Esophagus (tissue), 2 donors: ENCODE measurements around the gene ATOX1. TPM values are rescaled to one million over a fixed set of nuclear protein-coding genes. Genes with fewer than 3 reads are reported as not detected.
"Not testable (repeated sequence)": the region's sequence is repeated elsewhere in the genome, so short reads cannot be mapped to it uniquely, and the experiment has no call there.

Experiments
- H3K27ac ChIP-seq, 2 donors: one replicate each; pipeline ENCODE4 v1.5.1; 2013; ENCODE audit warnings: low read depth in 2 of 2, mild to moderate bottlenecking in 2 of 2, inconsistent platforms in 1 of 2, low read length in 1 of 2, moderate library complexity in 1 of 2
- H3K27me3 ChIP-seq, 2 donors: one replicate each; pipeline ENCODE4 v1.6.1; 2013; ENCODE audit warnings: low read length in 2 of 2, control low read depth in 1 of 2, mild to moderate bottlenecking in 1 of 2; ENCODE audit not compliant: insufficient read depth in 2 of 2, control insufficient read depth in 1 of 2
- H3K36me3 ChIP-seq, 2 donors: one replicate each; pipeline ENCODE4 v1.6.1; 2013; ENCODE audit warnings: low read length in 1 of 2; ENCODE audit not compliant: control insufficient read depth in 2 of 2, insufficient read depth in 2 of 2
- H3K4me1 ChIP-seq, 2 donors: one replicate each; pipeline ENCODE4 v1.6.1; 2013; ENCODE audit warnings: low read length in 1 of 2; ENCODE audit not compliant: control insufficient read depth in 2 of 2, insufficient read depth in 2 of 2
- H3K4me3 ChIP-seq, 2 donors: one replicate each; pipeline ENCODE4 v1.5.1; 2013; ENCODE audit warnings: low read length in 2 of 2, mild to moderate bottlenecking in 2 of 2, low read depth in 1 of 2, moderate library complexity in 1 of 2
- H3K9me3 ChIP-seq, 2 donors: one replicate each; pipeline ENCODE4 v1.6.1; 2013; ENCODE audit warnings: mild to moderate bottlenecking in 2 of 2, low read depth in 1 of 2, low read length in 1 of 2, moderate library complexity in 1 of 2; ENCODE audit not compliant: control insufficient read depth in 2 of 2, insufficient read depth in 1 of 2
- WGBS, 2 donors: extraction: QIAGEN DNeasy Blood & Tissue Kit; methylation state at CpG; one replicate each; pipeline ENCODE4 v1.1.7; 2013; 5-methylcytosine and 5-hydroxymethylcytosine counted together
- polyA plus RNA-seq, 2 donors: library from polyadenylated mRNA; stranded (reverse); fragments of 200-250 nt; gene quantifications; one replicate each; pipeline ENCODE4 v1.2.3, GENCODE V29; 2013
- donor health status: healthy with polysubstance abuse.
- donor health status: Bipolar disorder and iron deficiency.

Gene ATOX1
- polyA plus RNA-seq, 2 donors = 77.3 to 108 TPM

GRCh38 chr5:151738125-151738848 is 20.1 kb downstream of the ATOX1 start:
- WGBS, 2 donors = 65 to 69% methylated on average over 9 of the region's 9 CpGs
- Histone ChIP-seq H3K9me3 (no peaks in the 10 kb centered on the region), H3K27me3 (no peaks in the 10 kb centered on the region), H3K36me3 (peaks cover 0 to under 1% of the 10 kb centered on the region in 2 donors), H3K27ac (no peak overlapping the region), H3K4me3 (no peak overlapping the region), H3K4me1 (peaks cover 0 to 2% of the 10 kb centered on the region in 2 donors)

DNA sequence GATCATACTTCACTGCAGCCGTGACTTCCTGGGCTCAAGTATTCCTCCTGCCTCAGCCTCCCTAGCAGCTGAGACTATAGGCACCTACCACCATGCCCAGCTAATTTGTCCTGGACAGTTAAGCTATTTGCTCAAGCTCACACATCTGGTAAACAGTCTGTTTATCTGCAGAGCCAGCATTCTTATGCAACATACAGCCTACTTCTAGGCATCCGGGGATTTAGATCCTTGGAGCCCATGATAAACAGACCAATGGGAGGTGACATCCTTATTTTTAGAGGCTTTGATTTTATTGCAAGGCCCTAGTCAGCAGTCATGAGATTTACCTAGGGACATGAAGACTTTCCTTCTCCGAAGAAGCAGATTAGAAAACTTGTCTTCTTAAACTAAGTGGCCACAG is 21.0 kb downstream of the ATOX1 start:
- H3K4me1 ChIP-seq = peaks cover 0 to 2% of the 10 kb centered on the region in 2 donors

DNA sequence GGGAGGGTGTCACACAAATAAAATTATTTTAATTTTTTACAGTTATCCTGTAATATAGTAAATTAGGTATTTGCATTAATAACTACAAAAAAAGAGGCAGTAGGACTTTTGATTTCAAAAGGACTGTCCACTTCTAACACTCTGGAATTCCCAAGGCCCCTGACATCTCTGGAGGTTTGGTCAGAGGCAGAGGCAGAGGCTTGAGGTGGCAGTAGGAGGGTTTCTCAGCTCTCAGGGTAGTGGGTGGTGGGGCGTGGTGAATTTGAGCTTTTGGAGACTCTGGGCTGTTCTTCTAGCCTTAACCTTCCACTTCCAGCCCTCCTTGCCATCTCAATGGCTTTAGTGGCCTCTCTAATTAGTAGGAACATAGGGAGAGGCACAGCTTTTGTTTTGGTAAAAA is 22.8 kb downstream of the ATOX1 start:
- H3K27me3 ChIP-seq = no peaks in the 10 kb centered on the region
- no peaks in the 10 kb centered on the region for H3K9me3 ChIP-seq
- H3K4me3 ChIP-seq = no peak overlapping the region
- H3K36me3 ChIP-seq = no peaks in the 10 kb centered on the region
- H3K27ac ChIP-seq = no peak overlapping the region
- WGBS, 2 donors = 95 to 97% methylated on average over 1 of the region's 1 CpG
- H3K4me1 ChIP-seq = peaks cover 0 to 2% of the 10 kb centered on the region in 2 donors

More for the DNA sequence above, 21.0 kb downstream of the ATOX1 start:
- Histone ChIP-seq H3K36me3 (no peaks in the 10 kb centered on the region), H3K9me3 (no peaks in the 10 kb centered on the region), H3K27me3 (no peaks in the 10 kb centered on the region), H3K4me3 (no peak overlapping the region), H3K27ac (no peak overlapping the region)
- WGBS, 2 donors = 95% methylated on average over 3 of the region's 3 CpGs

GRCh38 chr5:151734064-151734408 is 24.4 kb downstream of the ATOX1 start:
- no peak overlapping the region for H3K4me3 ChIP-seq
- H3K27ac ChIP-seq = no peak overlapping the region
- H3K4me1 ChIP-seq = no peaks in the 10 kb centered on the region
- H3K36me3 ChIP-seq = no peaks in the 10 kb centered on the region
- 96 to 98% methylated on average over 3 of the region's 3 CpGs for WGBS, 2 donors
- no peaks in the 10 kb centered on the region for H3K27me3 ChIP-seq
- H3K9me3 ChIP-seq = no peaks in the 10 kb centered on the region

- Histone ChIP-seq H3K27ac (no peak overlapping the region), H3K27me3 (no peaks in the 10 kb centered on the region), H3K9me3 (no peaks in the 10 kb centered on the region), H3K36me3 (no peaks in the 10 kb centered on the region), H3K4me1 (no peaks in the 10 kb centered on the region), H3K4me3 (no peak overlapping the region)
- 88 to 90% methylated on average over 9 of the region's 9 CpGs for WGBS, 2 donors
These were observed 24.9 kb downstream of the ATOX1 start for GRCh38 chr5:151733358-151734063.

DNA sequence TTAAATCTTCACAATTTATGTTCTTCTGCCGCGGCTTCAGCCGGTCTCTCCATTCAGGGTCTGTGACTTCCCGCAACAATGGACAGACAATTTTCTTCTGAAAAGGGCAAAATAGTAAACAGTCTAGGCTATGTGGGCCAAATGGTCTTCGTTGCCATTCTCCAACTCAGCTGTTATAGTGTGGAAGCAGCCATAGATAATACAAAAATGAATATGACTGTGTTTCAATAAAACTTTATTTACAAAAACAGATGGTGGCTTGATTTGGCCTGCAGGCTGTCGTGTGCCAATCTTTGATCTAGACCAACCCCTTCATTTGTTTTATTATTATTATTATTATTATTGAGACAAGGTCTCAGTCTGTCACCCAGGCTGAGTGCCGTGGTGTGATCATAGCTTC is 28.1 kb downstream of the ATOX1 start:
- Histone ChIP-seq H3K4me1 (no peaks in the 10 kb centered on the region), H3K4me3 (no peak overlapping the region), H3K27me3 (no peaks in the 10 kb centered on the region), H3K36me3 (no peaks in the 10 kb centered on the region), H3K9me3 (no peaks in the 10 kb centered on the region), H3K27ac (no peak overlapping the region)
- WGBS, 2 donors = 89 to 90% methylated on average over 7 of the region's 7 CpGs

DNA sequence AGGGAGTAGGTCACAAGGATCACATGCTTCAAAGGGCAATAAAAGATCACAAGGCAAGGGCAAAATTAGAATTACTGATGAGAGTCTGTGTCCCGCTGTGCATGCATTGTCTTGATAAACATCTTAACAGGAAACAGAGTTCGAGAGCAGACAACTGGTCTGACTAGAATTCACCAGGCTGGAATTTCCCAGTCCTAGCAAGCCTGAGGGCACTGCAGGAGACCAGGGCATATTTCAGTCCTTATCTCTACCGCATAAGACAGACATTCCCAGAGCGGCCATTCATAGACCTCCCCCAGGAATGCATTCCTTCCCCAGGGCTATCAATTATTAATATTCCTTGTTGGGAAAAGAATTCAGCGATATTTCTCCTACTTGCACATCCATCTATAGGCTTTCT is 28.8 kb downstream of the ATOX1 start:
- H3K27me3 ChIP-seq, H3K27ac ChIP-seq, H3K4me1 ChIP-seq, H3K4me3 ChIP-seq, H3K36me3 ChIP-seq, H3K9me3 ChIP-seq: not testable (repeated sequence)
- 74 to 80% methylated on average over 5 of the region's 5 CpGs for WGBS, 2 donors

DNA sequence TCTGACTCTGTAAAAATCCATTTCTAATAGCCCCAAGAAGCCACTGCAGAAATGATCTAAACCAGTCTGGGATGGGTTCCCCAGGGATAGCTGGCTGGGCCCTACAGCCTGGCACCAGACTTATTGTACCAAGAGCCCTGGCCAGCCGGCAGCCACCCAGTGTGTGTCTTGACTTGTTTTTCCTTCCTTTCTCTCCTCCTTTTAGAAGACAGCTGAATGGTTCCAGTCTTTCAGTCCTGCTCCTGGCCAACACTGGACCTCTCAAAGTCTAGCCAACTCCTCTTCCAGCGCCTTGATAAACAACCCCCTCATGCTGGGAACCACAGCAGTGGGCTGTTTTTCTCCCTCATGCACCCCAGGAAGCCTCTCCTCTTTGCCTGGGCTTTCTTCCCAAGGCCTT is 34.1 kb downstream of the ATOX1 start:
- no peak overlapping the region for H3K27ac ChIP-seq
- no peak overlapping the region for H3K4me3 ChIP-seq
- H3K9me3 ChIP-seq = no peaks in the 10 kb centered on the region
- no peaks in the 10 kb centered on the region for H3K4me1 ChIP-seq
- WGBS, 2 donors = 70 to 75% methylated on average over 2 of the region's 2 CpGs
- H3K36me3 ChIP-seq = no peaks in the 10 kb centered on the region
- no peaks in the 10 kb centered on the region for H3K27me3 ChIP-seq

- Histone ChIP-seq H3K27ac (no peak overlapping the region), H3K4me3 (no peak overlapping the region), H3K4me1 (no peaks in the 10 kb centered on the region)
These were observed 35.9 kb downstream of the ATOX1 start for GRCh38 chr5:151722546-151722945.

DNA sequence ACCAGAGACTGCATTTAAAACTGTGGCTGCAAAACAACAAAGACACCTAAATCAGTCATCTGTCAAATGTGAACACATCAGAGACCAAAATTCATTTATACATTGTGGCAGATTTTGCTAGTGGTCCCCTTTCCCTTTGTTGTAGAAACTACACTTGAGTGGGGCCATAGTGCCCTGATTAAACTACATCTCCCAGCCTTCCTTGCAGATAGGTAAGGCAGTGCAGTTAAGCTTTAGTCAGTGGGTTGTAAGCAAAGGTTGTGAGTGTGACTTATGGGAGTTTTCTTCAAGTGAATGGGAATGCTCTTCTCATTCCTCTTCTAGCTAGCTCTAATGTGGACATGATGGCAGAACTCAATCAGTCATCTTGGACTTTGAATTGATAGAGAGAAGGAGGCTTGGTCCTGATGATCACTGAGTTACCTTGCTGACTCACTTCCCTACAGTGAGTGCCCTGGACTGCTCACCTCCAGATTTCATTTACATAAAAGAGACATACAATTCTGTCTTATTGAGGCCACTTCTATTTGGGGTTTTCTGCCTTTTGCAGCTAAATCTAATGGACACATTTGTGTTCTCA is 36.5 kb downstream of the ATOX1 start:
- Histone ChIP-seq H3K27me3 (no peaks in the 10 kb centered on the region), H3K9me3 (no peaks in the 10 kb centered on the region), H3K27ac (no peak overlapping the region), H3K4me1 (no peaks in the 10 kb centered on the region), H3K4me3 (no peak overlapping the region), H3K36me3 (no peaks in the 10 kb centered on the region)

More at GRCh38 chr5:151722546-151722945, 35.9 kb downstream of the ATOX1 start:
- Histone ChIP-seq H3K27me3 (no peaks in the 10 kb centered on the region), H3K36me3 (no peaks in the 10 kb centered on the region), H3K9me3 (no peaks in the 10 kb centered on the region)
